GM18511 (cell line): ENCODE data around the gene PAMR1.

Experiments used
- ATAC-seq: cut with Tn5 transposase; IDR thresholded peaks from one replicate; pipeline ENCODE4 v1.9.1; 2021; ENCODE audit warnings: mild to moderate bottlenecking, moderate library complexity; ENCODE audit not compliant: unreplicated experiment

Gene PAMR1

DNA sequence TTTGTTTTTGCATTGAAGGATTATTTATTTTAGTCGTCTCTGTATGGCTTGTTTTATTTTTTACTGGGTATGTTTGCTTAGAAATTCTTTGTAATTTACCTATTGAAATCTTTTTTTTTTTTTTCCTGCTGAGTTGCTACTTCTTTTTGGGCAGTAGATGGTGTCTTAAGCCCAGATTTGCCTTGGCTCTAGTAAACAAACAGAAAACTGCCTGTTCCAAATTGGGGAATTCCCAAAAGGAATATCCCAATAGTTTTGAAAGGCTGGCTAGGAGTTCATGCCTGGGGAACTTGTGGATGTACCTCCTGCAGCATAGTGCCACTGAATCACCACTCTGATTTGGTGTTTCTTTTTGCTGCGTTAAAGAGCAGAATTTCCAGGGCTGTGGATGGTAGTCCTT, 17.7 kb downstream of the PAMR1 start:
- ATAC-seq = no peak

DNA sequence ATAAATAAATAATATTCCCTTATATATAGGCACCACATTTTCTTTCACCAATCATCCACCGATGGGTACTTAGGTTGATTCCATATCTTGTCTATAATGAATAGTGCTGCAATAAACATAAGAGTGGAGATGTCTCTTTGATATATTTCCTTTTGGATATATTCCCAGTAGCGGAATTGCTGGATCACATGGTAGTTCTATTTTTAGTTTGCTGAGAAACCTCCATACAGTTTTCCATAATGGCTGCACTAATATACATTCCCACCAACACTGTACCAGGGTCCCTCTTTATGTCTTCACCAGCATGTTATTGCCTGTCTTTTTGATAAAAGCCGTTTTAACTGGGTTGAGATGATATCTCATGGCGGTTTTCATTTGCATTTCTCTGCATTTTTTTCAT, 23.6 kb downstream of the PAMR1 start:
- ATAC-seq = no peak

DNA sequence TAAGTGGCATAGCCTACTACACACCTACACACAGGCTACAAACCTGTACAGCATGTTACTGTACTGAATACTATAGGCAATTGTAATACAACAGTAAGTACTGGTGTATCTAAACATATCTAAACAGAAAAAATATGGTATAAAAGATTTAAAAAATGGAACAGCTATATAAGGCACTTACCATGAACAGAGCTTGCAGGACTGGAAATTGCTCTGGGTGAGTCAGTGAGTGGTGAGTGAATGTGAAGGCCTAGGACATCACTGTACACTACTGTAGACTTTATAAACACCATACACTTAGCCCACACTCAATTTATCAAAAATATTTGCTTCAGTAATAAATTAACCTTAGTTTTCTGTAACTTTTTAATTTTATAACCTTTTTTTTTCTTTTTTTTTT, 24.7 kb downstream of the PAMR1 start:
- no peak for ATAC-seq

DNA sequence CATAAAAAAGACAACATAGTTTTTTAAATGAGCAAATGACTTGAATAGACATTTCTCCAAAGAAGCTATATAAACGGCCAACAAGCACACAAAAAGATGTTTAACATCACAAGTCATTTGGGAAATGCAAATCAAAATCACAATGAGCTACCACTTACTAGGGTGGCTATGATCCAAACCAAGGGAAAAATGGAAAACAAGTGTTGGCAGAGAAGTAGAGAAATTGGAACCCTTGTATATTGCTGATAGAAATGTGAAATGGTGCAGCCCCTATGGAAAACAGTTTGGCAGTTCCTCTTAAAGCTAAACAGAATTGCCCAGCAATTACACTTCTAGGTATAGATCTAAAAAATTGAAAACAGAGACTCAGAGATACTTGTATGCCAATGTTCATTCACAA, 29.0 kb downstream of the PAMR1 start:
- ATAC-seq = no peak

DNA sequence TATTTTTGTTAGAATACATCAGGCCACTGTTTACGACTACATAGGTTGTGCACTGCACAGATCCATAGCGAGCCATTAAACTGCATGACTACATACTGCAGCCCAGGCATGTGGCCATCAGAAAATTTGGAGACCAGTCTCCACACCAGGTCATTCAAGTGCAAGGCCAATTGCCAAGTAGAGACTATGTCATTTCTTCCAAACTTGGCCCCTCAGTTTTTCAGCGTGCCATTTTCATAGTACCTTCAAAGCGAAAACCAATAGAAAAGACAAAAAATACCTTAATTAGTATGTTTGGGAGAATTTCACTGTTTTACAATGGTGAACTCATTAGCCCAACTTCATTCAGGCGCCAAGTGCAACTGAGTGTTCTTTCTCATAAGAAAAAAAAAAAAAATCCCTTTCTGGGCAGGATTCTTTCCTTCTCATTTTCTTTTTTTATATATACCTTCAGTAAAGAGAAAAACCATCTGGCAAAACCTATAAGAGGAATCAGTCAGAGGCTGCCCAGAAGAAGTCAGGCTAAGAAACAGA, 30.4 kb downstream of the PAMR1 start:
- ATAC-seq = no peak

DNA sequence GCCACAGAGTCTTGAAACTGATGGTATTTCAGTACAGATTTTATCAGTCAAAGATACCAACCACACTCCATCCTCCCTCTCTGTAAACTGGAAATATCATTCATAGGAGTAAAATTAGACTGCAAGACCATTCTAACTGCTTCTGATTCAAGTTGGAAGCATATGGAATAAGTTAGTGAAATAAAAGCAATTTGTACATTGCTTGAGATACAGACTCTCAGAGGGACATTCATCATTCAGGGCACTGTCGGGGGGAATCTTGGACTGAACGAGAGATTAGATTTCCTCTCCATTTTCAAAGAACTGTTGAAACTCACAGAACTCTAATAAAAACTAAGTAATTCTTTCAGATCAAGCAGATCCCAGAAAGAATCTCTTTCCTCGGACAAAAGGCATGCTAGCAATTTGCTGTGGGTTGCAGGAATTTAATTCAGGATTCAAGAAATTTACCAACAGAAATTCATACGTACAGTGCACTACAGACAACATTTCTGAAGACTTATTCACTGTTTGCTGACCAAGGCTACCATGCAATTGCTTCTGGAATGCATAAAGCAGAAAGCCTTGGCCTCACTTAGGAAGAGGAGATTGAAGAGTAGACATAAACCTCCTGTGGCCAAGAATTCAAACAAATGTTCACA, 34.1 kb downstream of the PAMR1 start:
- no peak for ATAC-seq

DNA sequence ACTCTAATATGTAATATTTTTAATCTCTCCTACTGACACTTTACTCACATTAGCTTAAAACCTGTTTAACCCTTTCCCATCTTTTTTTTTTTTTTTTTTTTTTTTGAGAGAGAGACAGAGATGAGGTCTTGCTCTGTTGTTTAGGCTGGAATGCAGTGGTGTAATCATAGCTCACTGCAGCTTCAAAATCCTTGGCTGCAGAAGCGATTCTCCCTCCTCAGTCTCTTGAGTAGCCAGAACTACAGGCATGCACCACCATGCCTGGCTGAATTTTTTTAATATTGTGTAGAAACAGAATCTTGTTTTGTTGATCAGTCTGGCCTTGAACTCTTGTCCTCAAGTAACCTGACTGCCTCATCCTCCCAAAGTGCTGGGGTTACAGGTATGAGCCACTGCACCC, 37.3 kb downstream of the PAMR1 start:
- no peak for ATAC-seq

DNA sequence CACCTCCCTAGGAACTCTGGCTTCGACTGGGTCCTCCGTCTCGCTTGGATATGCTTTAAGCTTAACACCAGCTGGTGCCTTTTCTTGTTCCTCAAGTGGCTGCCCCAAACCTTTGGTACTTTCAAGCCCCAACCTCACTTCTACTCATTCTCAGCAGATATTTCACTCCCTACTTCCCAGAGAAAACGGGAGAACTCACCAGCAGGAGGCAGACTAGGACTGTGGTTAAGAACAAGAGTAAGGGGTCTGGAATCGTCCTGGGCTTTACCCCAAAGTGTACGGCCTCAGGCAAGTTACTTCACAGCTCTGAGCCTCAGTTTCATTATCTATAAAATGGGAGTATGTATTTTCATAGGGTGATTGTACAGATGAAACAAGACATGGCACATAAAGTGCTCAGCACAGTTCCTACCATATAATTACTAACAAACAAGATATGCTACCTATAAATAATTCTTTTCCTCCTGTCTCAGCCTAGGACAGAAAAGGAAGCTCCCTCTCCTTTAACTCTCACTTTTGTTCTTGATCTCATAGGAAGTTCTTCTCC, 37.8 kb downstream of the PAMR1 start:
- no peak for ATAC-seq

DNA sequence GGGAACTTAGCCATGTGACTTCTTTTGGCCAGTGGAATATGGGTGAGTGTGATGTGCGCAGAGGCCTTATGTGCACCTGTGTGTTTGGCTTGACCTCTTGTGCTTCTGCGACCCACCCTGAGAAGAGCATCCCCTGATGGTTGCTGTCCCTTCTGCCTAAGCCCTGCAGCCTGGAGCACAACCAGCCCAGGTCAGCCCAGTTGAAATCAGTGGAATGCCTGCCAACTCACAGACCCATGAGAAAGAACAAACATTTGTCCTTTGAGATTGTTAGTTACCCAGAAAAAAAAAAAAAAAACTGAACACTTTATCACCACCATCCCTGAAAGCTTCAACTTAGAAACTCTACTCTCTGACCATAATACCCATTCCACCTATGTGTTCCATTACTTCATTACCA, 38.5 kb downstream of the PAMR1 start:
- no peak for ATAC-seq

DNA sequence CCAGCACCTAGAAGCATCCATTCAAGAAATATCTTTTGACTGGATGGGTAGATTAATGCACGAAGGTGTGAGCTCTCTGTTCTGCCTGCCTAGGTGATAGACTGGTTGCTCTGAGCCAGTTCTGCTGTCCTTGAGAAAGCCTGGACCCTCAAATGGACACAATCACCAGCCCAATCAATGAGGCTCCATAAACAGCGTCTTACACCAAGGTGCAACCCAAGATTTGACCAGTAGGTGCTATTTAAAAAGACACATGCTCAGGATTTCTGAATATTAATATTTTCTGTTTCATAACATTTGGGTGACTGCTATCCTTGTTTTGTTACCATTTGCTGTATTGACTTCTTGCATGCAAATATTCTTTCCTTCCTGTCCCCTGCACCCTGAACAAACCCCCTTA, 39.0 kb downstream of the PAMR1 start:
- no peak for ATAC-seq

DNA sequence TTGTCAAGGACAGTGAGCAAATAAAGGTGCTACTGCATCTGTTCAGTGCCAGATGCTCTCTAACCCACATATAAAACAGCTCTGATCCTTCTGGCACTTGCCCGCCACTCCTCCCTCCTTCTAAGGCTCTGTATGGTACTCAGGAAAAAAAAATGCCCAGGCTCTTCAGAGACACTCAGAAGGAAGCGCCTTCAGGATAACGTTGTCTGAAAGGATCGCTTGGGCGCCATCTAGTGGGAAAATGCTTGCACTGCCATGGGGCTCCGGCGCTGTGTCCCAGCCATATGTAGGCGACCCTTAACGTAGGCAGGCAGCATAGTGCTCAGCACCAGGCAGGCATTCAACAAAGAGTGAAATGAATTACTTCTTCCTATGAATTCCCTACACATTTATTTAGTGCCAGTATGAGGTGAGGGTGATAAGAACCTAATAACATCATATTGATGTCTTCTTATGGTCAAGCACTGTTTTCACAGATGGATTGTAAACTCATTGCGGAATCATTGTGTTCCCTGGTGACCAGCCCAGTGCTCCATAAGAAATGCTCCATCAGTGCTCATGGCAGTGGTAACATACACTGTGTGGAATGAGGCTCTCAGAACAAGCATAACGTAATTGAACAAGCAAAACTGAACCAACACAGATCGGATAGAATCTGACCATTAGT, 39.6 kb downstream of the PAMR1 start:
- ATAC-seq = peak; percentile 89

DNA sequence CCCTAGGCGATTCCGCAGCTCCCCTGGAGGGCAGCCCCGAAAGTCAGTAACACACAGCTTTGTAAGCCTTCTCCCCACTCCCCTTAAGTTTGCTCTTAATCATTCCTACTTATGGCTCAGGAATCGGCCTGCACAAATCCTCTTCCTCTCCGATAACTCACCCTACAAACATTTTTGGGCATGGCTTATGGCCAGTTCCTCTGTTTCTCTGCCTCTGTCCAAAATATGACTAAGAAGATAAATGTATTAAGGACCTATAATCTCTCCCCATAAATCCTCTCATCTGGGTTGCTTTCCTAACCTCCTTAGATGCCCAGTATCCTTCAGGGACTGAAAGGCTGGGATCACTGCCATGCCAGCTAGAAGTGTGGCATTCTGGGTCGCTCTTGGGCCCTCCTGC, 41.0 kb downstream of the PAMR1 start:
- ATAC-seq = no peak

DNA sequence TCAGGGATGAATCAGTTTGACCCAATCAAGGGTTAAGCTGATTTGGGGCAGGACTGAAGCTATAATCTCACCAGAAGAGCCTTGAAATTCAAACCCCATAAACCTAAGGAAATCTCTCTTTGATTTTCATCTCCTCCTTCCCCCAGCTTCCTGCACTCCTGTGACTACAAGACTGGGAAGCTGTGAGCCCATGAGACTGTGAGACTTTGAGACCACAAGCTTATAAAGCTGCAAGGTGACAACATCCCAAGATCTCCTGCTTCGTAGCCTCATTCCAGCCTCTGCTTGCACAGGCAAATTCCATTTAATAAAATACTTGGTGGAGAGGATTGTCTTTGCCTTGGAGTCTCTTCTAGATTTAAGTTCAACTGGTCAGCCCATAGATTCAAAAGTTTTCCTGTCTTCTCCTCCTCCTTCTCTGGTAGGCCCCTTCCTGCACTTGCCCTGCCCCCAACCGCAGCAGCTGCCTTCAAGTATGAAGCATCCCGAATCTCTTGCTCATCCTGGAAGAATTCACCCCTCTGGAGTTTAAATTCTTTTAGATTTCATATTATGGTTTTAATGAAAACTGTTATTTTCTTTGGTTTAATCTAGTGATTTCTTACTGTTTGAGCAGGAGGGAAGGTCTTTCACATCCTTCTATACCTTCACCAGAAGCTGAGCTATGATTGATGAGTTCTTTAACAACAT, 42.1 kb downstream of the PAMR1 start:
- ATAC-seq = no peak

DNA sequence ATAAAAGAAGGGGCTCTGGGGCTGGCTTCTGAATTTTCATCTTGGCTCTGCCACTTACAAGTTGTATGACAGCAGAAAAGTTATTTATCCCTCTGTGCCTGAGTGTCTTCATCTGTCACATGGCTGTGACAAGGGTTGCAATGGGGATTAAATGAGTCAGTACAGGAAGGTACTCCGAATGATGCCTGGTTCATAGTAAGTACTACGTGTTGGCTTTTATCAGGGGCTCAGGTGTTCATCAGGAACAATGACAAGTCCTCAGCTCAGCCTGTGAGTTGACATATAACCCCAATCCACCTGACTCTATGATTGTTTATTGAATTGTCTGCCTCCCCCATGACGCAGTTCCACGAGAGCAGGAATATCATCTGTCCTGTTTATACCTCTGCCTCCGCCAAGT, 45.7 kb downstream of the PAMR1 start:
- no peak for ATAC-seq

DNA sequence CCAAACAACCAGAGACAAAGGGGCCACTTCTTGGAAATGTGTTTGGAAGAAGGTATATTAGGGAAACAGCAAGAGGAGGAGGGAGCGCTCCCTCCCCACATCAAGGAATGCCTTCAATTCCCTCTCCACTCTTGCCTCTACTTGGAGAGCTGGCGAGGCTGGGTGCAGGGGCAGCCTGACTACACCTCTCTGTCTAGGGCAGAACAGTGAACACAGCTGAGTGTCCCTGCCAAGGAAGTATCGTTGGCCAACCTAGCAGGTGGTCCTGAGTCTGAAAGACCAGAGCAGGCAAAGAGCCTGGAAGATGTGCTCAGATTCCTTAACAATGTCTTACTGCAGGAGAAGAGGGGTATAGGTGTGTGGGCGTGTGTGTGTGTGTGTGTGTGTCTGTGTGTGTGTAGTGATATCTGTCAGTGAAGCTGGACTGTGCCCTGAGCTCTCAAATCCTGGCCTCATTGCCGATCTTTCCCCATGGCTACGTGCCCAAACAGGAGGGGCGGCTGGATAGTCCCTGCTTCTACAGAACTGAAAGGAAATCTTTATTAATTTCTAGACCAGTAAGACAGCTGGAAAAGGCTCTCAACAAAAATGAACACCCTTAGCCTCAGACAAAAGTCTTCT, 46.8 kb downstream of the PAMR1 start:
- no peak for ATAC-seq

DNA sequence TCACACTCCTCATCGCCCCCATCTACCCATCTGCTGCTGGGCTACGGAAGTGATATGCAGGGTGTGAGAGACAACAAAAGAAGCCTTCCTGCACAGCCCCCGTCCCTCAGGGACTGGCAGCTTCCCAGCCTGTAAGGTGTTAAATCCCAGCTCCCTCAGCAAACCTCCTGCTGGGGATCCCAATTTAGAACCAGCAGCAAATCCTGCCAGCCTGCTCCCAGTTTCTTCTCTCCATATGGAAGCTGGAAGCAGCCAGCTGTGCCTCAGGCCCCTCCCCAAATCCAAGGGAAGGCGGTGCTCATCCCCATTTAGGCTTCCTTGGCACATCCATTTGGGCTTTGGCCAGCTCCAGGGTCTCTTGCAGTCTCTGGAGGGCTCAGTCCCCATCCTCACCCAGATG, 47.5 kb downstream of the PAMR1 start:
- no peak for ATAC-seq

DNA sequence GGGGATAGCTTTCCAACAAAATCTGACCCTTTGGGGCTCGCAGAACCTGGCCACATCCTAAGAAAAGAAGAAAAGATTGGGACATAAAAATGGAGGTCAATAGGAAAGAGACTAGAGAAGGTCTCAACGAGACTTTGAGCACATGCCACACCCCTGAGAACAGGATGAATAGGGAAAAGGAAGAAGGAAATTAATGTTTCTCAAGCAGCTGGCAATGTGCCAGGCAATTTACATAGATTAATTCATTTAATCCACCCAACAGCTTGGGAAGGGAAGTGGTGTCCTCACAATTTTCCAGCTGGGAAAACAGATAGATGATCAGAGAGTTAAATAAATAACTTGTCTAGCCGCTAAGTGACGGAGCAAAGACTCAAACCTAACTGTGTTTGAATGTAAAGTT, 50.7 kb downstream of the PAMR1 start:
- no peak for ATAC-seq

DNA sequence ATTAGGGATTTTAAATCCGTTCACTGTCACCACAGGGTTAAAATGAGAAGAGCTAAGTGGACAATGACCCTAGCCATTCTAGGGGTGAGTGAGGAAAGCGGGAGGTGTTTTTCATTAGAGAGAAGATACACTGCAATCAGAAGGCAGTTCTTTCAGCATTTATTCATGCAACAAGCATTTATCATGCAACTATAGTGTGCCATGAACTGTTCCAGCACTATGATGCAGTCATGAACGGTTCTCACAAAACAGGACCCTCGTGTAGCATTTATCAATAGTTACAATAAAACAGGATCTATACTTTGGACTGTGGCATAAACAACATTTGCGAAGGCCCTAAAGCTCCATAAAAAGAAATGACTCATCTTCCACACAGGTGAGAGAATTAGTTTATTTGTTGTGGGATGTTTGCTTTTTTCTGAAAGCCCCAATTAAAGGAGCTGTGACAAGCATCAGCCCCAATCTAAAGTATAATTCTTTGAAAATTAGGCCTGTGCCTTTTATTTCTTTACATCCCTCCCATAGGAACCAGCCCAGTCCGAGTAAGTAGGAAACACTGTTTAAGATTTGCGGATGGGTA, 51.5 kb downstream of the PAMR1 start:
- ATAC-seq = no peak

DNA sequence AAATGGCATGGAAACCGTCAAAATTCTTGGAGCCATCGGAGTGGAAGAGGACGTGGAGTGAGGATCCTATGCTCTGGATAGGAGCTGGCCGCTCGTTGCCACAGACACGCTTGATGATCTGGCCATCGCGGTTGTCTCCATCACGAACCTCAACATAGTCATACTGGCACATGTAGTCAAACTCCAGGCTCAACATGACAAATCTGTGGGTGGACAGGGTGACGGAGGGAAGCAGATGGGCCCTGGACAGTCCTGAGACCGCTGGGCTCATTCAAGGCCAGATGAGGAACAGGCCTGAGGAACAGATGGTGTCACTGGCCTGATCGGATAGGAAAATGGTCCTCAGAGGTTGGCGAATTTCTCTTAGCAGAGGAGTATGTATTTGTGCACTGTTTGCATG, 54.8 kb downstream of the PAMR1 start:
- ATAC-seq = no peak

DNA sequence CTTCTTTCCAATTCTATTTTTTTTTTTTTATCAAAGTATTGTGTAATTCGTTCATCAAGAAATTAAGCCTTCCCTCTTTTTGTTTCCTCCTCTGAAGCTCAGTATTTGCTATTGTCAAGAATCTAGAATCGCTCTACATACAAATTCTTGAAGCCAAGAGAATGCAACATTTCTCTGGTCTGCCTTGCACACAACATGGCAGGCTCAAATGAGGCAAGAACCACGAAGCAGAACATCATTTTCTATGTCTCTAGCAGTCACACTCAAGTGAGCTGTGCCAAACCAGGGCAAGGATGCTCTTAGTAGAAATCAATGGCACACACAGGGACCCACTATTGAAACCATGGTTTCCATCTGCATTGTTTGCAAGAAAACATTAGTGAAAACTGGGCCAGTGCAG, 59.4 kb downstream of the PAMR1 start:
- no peak for ATAC-seq

DNA sequence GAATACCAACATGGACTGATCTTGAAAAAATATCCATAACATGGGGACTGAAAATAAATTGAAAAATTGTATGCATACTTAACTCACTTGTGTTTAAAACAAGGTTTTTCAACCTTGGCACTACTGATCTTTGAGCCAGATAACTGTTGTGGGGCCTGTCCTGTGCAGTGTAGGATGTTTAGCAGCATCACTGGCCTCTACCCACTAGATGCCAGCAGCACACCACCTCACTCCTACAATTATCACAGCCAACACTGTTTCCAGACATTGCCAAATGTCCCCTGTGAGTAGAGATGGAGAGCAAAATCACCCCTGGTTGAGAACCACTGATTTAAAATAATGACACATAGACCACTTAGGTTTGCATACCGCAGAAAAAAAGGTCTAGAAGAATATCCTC, 61.1 kb downstream of the PAMR1 start:
- ATAC-seq = no peak
